Activated naive CD4-positive, alpha-beta T cell treated with anti-CD3 and anti-CD28 coated beads, Interleukin-2, amount 50 U/mL, for 24 hours (primary cell): Measurements from ENCODE around the gene PROC.
"Not testable (repeated sequence)": the region's sequence is repeated elsewhere in the genome, so short reads cannot be mapped to it uniquely, and the experiment has no call there.

Source experiments
- H3K27ac Mint-ChIP-seq: one replicate; pipeline ENCODE4 v1.8.0; 2021; ENCODE audit warnings: mild to moderate bottlenecking, mixed read lengths
- H3K27me3 Mint-ChIP-seq: one replicate; pipeline ENCODE4 v1.8.0; 2021; ENCODE audit warnings: mixed read lengths
- H3K36me3 Mint-ChIP-seq: one replicate; pipeline ENCODE4 v1.8.0; 2021; ENCODE audit warnings: mixed read lengths
- H3K4me1 Mint-ChIP-seq: one replicate; pipeline ENCODE4 v1.8.0; 2021; ENCODE audit warnings: mixed read lengths
- H3K4me3 Mint-ChIP-seq: one replicate; pipeline ENCODE4 v1.8.0; 2021; ENCODE audit warnings: mild to moderate bottlenecking, mixed read lengths
- H3K9me3 Mint-ChIP-seq: one replicate; pipeline ENCODE4 v1.8.0; 2021; ENCODE audit warnings: mixed read lengths

Gene PROC

DNA sequence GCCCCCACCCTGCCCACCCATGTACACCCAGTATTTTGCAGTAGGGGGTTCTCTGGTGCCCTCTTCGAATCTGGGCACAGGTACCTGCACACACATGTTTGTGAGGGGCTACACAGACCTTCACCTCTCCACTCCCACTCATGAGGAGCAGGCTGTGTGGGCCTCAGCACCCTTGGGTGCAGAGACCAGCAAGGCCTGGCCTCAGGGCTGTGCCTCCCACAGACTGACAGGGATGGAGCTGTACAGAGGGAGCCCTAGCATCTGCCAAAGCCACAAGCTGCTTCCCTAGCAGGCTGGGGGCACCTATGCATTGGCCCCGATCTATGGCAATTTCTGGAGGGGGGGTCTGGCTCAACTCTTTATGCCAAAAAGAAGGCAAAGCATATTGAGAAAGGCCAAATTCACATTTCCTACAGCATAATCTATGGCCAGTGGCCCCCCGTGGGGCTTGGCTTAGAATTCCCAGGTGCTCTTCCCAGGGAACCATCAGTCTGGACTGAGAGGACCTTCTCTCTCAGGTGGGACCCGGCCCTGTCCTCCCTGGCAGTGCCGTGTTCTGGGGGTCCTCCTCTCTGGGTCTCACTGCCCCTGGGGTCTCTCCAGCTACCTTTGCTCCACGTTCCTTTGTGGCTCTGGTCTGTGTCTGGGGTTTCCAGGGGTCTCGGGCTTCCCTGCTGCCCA, 9.3 kb downstream of the PROC start:
- H3K9me3 Mint-ChIP-seq = no peaks in the 10 kb centered on the region
- no peak overlapping the region for H3K4me3 Mint-ChIP-seq
- peaks cover 11% of the 10 kb centered on the region for H3K4me1 Mint-ChIP-seq
- peaks cover 5% of the 10 kb centered on the region for H3K36me3 Mint-ChIP-seq
- no peak overlapping the region for H3K27ac Mint-ChIP-seq
- peaks cover 17% of the 10 kb centered on the region for H3K27me3 Mint-ChIP-seq

DNA sequence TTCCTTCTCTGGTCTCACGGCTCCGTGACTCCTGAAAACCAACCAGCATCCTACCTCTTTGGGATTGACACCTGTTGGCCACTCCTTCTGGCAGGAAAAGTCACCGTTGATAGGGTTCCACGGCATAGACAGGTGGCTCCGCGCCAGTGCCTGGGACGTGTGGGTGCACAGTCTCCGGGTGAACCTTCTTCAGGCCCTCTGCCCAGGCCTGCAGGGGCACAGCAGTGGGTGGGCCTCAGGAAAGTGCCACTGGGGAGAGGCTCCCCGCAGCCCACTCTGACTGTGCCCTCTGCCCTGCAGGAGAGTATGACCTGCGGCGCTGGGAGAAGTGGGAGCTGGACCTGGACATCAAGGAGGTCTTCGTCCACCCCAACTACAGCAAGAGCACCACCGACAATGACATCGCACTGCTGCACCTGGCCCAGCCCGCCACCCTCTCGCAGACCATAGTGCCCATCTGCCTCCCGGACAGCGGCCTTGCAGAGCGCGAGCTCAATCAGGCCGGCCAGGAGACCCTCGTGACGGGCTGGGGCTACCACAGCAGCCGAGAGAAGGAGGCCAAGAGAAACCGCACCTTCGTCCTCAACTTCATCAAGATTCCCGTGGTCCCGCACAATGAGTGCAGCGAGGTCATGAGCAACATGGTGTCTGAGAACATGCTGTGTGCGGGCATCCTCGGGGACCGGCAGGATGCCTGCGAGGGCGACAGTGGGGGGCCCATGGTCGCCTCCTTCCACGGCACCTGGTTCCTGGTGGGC, 10.0 kb downstream of the PROC start:
- H3K36me3 Mint-ChIP-seq = peaks cover 5% of the 10 kb centered on the region
- no peaks in the 10 kb centered on the region for H3K9me3 Mint-ChIP-seq
- peaks cover 15% of the 10 kb centered on the region for H3K27me3 Mint-ChIP-seq
- no peak overlapping the region for H3K4me3 Mint-ChIP-seq
- no peak overlapping the region for H3K27ac Mint-ChIP-seq
- peaks cover 8% of the 10 kb centered on the region for H3K4me1 Mint-ChIP-seq

DNA sequence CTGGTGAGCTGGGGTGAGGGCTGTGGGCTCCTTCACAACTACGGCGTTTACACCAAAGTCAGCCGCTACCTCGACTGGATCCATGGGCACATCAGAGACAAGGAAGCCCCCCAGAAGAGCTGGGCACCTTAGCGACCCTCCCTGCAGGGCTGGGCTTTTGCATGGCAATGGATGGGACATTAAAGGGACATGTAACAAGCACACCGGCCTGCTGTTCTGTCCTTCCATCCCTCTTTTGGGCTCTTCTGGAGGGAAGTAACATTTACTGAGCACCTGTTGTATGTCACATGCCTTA, 10.5 kb downstream of the PROC start:
- Mint-ChIP-seq H3K27me3 (peaks cover 12% of the 10 kb centered on the region), H3K4me1 (peaks cover 4% of the 10 kb centered on the region), H3K27ac (no peak overlapping the region), H3K4me3 (no peak overlapping the region), H3K36me3 (peaks cover 5% of the 10 kb centered on the region), H3K9me3 (no peaks in the 10 kb centered on the region)

DNA sequence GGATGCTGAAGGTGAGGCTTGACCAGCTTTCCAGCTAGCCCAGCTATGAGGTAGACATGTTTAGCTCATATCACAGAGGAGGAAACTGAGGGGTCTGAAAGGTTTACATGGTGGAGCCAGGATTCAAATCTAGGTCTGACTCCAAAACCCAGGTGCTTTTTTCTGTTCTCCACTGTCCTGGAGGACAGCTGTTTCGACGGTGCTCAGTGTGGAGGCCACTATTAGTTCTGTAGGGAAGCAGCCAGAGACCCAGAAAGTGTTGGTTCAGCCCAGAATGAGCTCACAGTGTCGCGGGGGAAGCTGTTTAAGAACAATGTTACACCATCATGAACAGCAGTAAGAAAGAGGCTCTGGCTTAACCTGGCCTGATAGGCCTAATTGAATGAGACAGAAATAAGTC, 11.1 kb downstream of the PROC start:
- Mint-ChIP-seq H3K4me1 (no peaks in the 10 kb centered on the region), H3K27ac (no peak overlapping the region), H3K9me3 (no peaks in the 10 kb centered on the region), H3K4me3 (no peak overlapping the region), H3K27me3 (peaks cover 9% of the 10 kb centered on the region), H3K36me3 (peaks cover 3% of the 10 kb centered on the region)

DNA sequence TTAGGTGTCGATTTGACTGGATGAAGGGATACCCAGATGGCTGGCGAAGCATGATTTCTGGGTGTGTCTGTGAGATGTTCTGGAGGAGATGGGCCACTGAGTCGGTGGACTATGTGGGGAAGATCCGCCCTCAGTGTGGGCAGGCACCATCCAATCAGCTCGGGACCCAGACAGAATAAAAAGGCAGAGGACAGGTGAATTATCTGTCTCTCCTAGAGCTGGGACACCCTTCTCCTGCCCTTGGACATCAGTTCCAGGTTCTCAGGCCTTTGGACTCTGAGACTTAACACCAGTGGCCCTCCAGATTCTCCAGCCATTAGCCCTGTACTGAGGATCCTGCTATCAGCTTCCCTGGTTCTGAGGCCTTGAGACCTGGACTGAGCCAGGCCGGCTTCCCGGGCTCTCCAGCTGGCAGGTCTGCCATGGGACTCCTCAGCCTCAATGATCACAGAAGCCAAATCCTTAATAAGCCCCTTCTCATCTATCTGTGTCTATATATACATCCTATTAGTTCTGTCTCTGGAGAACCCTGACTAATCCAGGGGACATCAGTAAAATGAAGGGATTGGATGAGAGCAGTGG, 11.7 kb downstream of the PROC start:
- Mint-ChIP-seq H3K27ac (no peak overlapping the region), H3K36me3 (peaks cover 3% of the 10 kb centered on the region), H3K4me3 (no peak overlapping the region), H3K9me3 (no peaks in the 10 kb centered on the region), H3K4me1 (no peaks in the 10 kb centered on the region), H3K27me3 (peaks cover 9% of the 10 kb centered on the region)

DNA sequence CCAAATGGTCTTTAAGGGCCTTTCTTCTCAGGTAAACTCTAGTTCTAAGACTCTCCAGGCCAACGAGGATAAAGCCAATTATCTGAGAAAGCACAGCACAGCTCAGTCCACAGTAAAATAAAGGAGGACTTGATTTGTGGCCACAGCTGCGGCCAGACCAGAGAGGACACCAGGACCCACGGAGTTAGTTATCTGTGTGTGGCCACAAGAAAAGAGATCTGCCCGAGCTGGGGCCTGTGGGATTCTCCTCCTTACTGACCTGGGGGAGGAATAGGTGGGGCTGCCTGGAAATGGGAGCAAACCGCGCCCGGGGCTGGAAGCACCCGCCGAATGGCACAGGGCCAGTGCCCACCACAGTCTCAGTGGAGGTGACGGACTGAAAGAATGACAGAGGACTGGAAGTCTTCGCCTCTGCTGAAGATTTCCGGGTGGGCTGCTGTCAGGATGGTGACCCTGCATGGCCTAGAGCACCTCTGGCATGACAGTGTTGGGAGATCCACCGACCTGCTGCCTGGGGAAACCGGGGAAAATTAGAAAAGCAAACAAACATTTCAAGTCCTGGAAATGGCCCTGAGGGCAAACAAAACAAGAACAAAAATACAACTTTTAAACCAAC, 13.3 kb downstream of the PROC start:
- Mint-ChIP-seq H3K36me3 (no peaks in the 10 kb centered on the region), H3K27ac (no peak overlapping the region), H3K27me3 (no peaks in the 10 kb centered on the region), H3K9me3 (no peaks in the 10 kb centered on the region), H3K4me1 (no peaks in the 10 kb centered on the region), H3K4me3 (no peak overlapping the region)

DNA sequence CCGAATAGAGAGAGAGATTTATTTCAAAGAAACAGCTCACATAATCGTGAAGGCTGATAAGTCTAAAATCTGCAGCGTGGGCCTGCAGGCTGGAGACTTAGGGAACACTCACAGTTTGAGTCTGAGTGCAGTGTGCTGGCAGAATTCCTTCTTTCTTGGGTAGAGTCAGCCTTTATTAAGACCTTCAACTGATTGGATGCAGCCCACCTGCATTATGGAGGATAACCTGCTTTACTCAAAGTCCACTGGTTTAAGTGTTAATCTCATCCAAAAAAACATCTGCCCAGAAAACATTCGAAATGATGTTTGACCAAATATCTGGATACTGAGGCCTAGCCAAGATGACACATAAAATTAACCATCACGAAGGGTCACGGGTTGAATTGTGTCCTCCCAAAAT, 16.3 kb downstream of the PROC start:
- Mint-ChIP-seq H3K9me3 (no peaks in the 10 kb centered on the region), H3K4me3 (no peak overlapping the region), H3K4me1 (no peaks in the 10 kb centered on the region), H3K27me3 (no peaks in the 10 kb centered on the region), H3K27ac (no peak overlapping the region), H3K36me3 (no peaks in the 10 kb centered on the region)

DNA sequence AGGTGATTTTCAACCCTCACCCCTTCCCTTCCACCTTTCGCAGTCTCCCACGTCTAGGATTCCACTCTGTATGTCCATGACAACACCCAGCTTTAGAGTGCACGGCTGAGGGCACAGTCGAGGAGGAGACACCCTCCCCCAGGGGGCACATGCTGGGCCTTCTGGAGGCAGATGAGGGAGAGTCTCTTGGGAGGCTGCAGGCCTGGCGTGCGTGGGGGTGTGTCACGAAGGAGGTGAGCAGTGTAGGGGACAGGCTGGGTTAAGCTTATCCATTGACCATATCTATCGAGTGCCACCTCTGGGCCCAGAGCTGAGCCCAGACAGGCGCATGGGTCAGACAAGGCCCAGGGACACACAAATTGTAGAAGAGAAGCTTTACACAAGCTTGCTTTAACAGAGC, 18.8 kb downstream of the PROC start:
- Mint-ChIP-seq H3K36me3 (peaks cover 2% of the 10 kb centered on the region), H3K9me3 (peaks cover 7% of the 10 kb centered on the region), H3K4me1 (no peaks in the 10 kb centered on the region), H3K27me3 (no peaks in the 10 kb centered on the region), H3K27ac (no peak overlapping the region), H3K4me3 (no peak overlapping the region)

DNA sequence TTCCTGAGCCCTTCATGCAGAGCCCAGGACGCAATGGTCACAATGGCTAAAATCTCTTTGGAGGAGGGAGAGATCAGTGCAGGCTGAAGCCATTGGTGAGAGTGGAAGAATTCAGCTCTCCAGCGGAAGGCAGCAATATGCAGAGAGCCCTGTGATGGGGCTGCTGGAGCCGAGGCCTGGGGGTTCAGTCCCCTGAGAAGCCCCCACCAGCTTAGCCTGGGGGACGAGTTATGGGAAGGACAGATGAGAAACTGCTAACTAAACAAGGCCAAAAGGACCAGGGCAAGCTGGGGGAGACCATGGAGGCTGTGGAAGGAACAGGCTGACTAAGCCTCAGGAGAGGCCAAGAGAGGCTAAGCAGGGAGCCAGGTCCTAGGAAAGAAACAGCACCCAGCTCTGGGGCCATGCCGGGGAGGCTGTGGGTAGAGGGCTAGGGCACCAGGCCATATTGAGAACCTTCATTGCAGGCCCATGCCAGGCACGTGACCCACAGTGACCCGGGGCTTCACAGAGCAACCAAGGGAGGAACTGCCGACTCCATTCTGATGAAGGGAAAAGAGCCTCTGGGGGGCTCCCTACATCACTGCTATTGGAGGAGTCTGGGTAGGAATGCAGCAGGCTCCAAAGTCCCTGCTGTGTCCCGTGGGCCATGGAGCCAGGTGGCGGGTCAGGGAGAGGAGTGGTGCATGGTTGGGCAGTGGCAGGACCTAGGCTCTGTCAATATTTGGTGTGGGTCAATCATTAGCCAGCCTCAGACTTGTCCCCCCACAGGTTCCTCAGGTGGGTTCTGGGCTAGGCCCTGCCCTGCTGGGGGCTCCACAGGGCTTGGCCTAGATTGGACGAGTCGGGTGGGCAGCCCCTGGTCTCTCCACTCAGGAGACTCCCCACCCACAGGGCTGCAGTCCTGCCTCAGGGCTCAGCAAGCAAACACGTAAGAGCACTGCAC, 19.8 kb downstream of the PROC start:
- Mint-ChIP-seq H3K27me3 (no peaks in the 10 kb centered on the region), H3K9me3 (peaks cover 9% of the 10 kb centered on the region), H3K36me3 (peaks cover 2% of the 10 kb centered on the region), H3K4me3 (no peak overlapping the region), H3K27ac (no peak overlapping the region), H3K4me1 (no peaks in the 10 kb centered on the region)

DNA sequence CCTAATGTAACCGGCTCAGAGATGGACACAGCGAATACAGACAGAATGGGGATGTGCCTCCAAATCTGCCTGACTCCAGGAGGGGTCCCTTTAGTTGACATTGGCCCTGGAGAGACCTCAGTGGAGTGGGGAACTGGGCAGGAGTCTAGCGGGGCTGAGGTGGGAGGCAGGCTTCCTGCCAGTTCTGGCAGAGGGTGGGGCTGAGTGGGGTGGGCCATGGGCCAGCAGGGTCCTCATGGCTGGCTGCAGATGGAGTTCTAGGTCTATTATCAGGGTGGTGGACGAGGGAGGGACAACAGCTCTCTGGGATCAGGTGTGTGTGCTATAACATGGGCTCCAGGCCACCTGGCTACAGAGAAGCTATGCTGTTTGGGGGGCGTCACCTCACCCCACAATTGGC, 21.1 kb downstream of the PROC start:
- Mint-ChIP-seq H3K27me3 (no peaks in the 10 kb centered on the region), H3K4me3 (no peak overlapping the region), H3K4me1 (no peaks in the 10 kb centered on the region), H3K36me3 (peaks cover 2% of the 10 kb centered on the region), H3K9me3 (peaks cover 9% of the 10 kb centered on the region), H3K27ac (no peak overlapping the region)

DNA sequence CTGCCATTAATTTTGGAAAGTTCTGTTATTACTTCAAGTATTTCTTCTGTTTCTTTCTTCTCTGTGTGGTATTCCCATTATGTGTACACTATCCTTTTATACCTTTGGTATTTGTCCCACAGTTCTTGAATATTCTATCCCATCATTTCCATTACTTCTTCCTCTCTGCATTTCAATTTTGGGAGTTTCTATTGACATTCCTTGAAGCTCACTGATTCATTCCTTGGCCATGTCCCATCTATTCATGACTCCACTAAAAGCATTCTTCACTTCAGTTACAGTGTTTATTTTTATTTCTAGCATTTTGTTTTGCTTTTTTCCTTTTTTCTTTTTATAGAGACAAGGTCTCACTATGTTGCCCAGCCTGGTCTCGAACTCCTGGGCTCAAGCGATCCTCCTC, 30.3 kb downstream of the PROC start:
- Mint-ChIP-seq H3K4me3 (no peak overlapping the region), H3K27me3 (no peaks in the 10 kb centered on the region), H3K36me3 (peaks cover 14% of the 10 kb centered on the region), H3K27ac (no peak overlapping the region), H3K4me1 (no peaks in the 10 kb centered on the region), H3K9me3 (peaks cover 23% of the 10 kb centered on the region)

DNA sequence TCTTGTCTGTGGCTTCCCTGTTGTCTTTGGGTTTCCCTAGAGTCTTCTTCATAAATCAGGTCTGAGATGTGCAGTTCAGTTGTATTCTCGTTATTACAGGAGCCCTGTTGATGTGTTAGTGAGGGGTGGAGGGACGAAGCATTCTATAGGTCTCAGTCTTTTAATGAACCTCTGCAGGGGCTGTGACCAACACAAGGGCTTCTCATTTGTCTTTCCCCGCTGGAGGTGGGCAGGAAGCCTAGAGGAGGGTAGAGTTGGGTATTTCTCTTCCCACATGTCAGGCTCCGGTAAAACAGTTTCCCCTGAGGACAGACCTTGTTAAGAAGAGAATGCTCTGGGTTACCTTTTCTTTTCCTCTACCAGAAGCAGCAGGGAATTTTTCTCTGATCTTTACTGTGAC, 31.2 kb downstream of the PROC start:
- H3K27me3 Mint-ChIP-seq = no peaks in the 10 kb centered on the region
- H3K27ac Mint-ChIP-seq = no peak overlapping the region
- H3K4me3 Mint-ChIP-seq = no peak overlapping the region
- H3K4me1 Mint-ChIP-seq = no peaks in the 10 kb centered on the region
- H3K36me3 Mint-ChIP-seq = peaks cover 14% of the 10 kb centered on the region
- H3K9me3 Mint-ChIP-seq = peaks cover 23% of the 10 kb centered on the region

DNA sequence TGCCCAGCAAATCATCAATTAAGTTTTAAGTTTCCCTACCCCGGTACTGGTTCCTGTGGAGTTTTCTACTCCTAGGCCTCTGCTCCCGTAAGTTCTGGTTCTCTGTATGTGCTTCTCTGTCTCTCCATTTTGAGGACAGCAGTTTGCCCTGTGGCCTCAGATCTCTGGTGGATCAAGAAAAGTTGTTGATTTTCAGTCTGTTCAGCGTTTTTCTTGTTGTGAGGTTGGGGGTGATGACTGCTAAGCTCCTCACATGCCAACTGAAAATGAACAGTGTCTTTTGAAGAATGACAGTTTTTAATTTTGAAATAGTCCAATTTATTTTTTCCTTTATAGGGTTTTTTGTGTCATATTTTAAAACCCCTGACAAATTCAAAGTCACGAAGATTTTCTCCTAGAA, 31.7 kb downstream of the PROC start:
- H3K4me3 Mint-ChIP-seq = no peak overlapping the region
- no peak overlapping the region for H3K27ac Mint-ChIP-seq
- H3K27me3 Mint-ChIP-seq = no peaks in the 10 kb centered on the region
- no peaks in the 10 kb centered on the region for H3K4me1 Mint-ChIP-seq
- H3K36me3 Mint-ChIP-seq = peaks cover 14% of the 10 kb centered on the region
- peaks cover 21% of the 10 kb centered on the region for H3K9me3 Mint-ChIP-seq

DNA sequence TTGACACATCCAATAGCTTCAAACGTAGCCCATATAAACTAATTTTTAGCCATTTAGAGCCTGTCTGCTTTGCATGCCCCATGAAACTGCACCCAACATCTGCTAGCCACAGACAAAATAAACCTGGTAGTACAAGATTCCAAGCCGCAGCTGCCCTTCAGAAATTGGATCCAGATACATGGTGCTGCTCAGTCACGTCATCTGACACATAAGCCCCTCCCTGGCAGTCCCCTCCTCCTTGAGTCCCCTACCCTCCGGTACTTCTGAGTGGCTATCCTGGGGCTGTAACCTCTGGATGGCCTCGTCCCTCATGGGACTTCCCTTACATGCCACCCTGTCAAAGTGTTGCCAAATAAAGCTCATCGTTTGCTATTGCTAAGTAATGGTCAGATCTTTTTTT, 33.8 kb downstream of the PROC start:
- Mint-ChIP-seq H3K4me3 (no peak overlapping the region), H3K27me3 (no peaks in the 10 kb centered on the region), H3K36me3 (peaks cover 21% of the 10 kb centered on the region), H3K9me3 (peaks cover 13% of the 10 kb centered on the region), H3K4me1 (no peaks in the 10 kb centered on the region), H3K27ac (no peak overlapping the region)

DNA sequence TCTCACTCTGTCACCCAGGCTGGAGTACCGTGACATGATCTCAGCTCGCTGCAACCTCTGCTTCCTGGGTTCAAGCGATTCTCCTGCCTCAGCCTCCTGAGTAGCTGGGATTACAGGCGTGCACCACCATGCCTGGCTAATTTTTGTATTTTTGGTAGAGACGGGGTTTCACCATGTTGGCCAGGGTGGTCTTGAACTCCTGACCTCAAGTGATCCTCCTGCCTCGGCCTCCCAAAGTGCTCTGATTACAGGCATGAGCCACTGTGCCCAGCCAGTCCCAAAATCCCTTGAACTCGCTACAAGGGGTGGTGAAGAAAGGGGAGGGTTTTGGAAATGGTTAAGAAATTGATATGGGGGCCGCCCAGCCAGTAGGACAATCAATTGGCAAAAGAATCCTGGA, 34.2 kb downstream of the PROC start:
- H3K27ac Mint-ChIP-seq, H3K4me3 Mint-ChIP-seq, H3K27me3 Mint-ChIP-seq, H3K9me3 Mint-ChIP-seq, H3K4me1 Mint-ChIP-seq: not testable (repeated sequence)
- peaks cover 21% of the 10 kb centered on the region for H3K36me3 Mint-ChIP-seq
